PC-9 (cell line): ENCODE results near the gene MOB3A.

Experiments used
- CTCF ChIP-seq: fragments of 200-600 bp; sonication (generic); conservative IDR thresholded peaks from 2 replicates; pipeline ENCODE4 v1.6.1; 2017; ENCODE audit warnings: mixed run types, antibody characterized with exemption, mild to moderate bottlenecking, moderate library complexity
- EZH2 ChIP-seq: fragments of 200-600 bp; sonication (generic); IDR thresholded peaks from 2 replicates; pipeline ENCODE4 v1.8.0; 2017; ENCODE audit warnings: antibody characterized with exemption, low read depth

- TF ChIP-seq CTCF (no peak), EZH2 (no peak)
These were observed 33.8 kb downstream of the MOB3A start for GRCh38 chr19:2062389-2062729.
